Right lobe of liver (tissue), 6 donors: ENCODE measurements around the gene TMC1. TPM values are rescaled to one million over a fixed set of nuclear protein-coding genes. Genes with fewer than 3 reads are reported as not detected.

Experiments used
- ATAC-seq, 4 donors: fragments of 200-7000 bp; cut with Tn5 transposase; one replicate each; pipeline ENCODE4 v1.9.1; 2020; ENCODE audit warnings: mild to moderate bottlenecking in 4 of 4, moderate library complexity in 4 of 4
- DNase-seq, 3 donors: peaks; one replicate each; pipeline ENCODE4 v3.0.0-alpha.2; 2020
- H3K27ac ChIP-seq, 3 donors: fragments of 200-600 bp; one replicate each; pipeline ENCODE4 v1.8.0; 2022
- H3K27me3 ChIP-seq, 2 donors: fragments of 200-600 bp; one replicate each; pipeline ENCODE4 v1.8.0; 2022
- H3K36me3 ChIP-seq, 4 donors: fragments of 200-600 bp; sonication (generic) in 1 of 4; one replicate each; pipeline versions ENCODE4 v1.5.1 to v1.8.0; 2017 to 2022; ENCODE audit warnings: control low read depth in 1 of 4
- H3K4me1 ChIP-seq, 4 donors: fragments of 200-600 bp; sonication (generic) in 1 of 4; one replicate each; pipeline versions ENCODE4 v1.5.1 to v1.8.0; 2017 to 2022; ENCODE audit warnings: control low read depth in 1 of 4
- H3K4me3 ChIP-seq, 3 donors: fragments of 200-600 bp; one replicate each; pipeline ENCODE4 v1.8.0; 2022
- H3K9me3 ChIP-seq, 4 donors: fragments of 200-600 bp; sonication (generic) in 1 of 4; one replicate each; pipeline versions ENCODE4 v1.5.1 to v1.8.0; 2017 to 2022; ENCODE audit warnings: control low read depth in 1 of 4
- POLR2A ChIP-seq: fragments of 450-650 bp; IDR thresholded peaks from one replicate; pipeline ENCODE4 v1.6.1; 2017; ENCODE audit warnings: antibody characterized with exemption, mild to moderate bottlenecking
- WGBS: methylation state at CpG from one replicate; pipeline ENCODE4 v1.1.6; 2018; ENCODE audit warnings: low coverage, low lambda C conversion rate; ENCODE audit not compliant: insufficient coverage; ENCODE audit errors: missing lambda C conversion rate; 5-methylcytosine and 5-hydroxymethylcytosine counted together
- intact Hi-C, 2 donors: fragments of 100-400 bp; cut with DNase I; formaldehyde crosslinking; loops; one replicate each; pipeline versions ENCODE4 v1.11.2 to v1.14.1; 2022
- total RNA-seq, 6 experiments: library from RNA; depleted of rRNA in 2 of 6; stranded (reverse); fragments of >200 nt in 2 of 6; fragmentation: NEBNext Ultra II Directional in 3 of 6; extraction: Animal tissue kit (Norgen Biotek cat#: 25700) in 3 of 6; gene quantifications; one replicate each; pipeline versions ENCODE4 v1.1.0 to v1.2.4, GENCODE V29; 2016 to 2023
- TF ChIP-seq, protein P1 (sequence below), 4 donors: fragments of 200-600 bp in 3 of 4; fragments of 450-650 bp in 1 of 4; IDR thresholded peaks; one replicate each; pipeline versions ENCODE4 v1.5.1 to v1.8.0; 2016 to 2022; ENCODE audit warnings: antibody characterized with exemption in 4 of 4, mild to moderate bottlenecking in 2 of 4
- donor health status: DM: no; HTN: yes; CAD: no.
- donor health status: DM: no; HTN: no; CAD: no.
- donor health status: DM: no; HTN: no; CAD: no.
- donor health status: DM: no; HTN: yes; CAD: no.
- donor health status: DM: no; HTN: yes; CAD: no.

The TMC1 gene
- total RNA-seq, 6 experiments from 2014 or later = 0.06 to 0.42 TPM; not detected in 4

- no peaks in the 10 kb centered on the region for H3K27me3 ChIP-seq
- TF ChIP-seq POLR2A = no peak
- TF ChIP-seq, protein P1, sequence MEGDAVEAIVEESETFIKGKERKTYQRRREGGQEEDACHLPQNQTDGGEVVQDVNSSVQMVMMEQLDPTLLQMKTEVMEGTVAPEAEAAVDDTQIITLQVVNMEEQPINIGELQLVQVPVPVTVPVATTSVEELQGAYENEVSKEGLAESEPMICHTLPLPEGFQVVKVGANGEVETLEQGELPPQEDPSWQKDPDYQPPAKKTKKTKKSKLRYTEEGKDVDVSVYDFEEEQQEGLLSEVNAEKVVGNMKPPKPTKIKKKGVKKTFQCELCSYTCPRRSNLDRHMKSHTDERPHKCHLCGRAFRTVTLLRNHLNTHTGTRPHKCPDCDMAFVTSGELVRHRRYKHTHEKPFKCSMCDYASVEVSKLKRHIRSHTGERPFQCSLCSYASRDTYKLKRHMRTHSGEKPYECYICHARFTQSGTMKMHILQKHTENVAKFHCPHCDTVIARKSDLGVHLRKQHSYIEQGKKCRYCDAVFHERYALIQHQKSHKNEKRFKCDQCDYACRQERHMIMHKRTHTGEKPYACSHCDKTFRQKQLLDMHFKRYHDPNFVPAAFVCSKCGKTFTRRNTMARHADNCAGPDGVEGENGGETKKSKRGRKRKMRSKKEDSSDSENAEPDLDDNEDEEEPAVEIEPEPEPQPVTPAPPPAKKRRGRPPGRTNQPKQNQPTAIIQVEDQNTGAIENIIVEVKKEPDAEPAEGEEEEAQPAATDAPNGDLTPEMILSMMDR (IDR thresholded peaks at IDR 0.05) = no peak
- DNase-seq (no peak), ATAC-seq (no peak)
- H3K9me3 ChIP-seq = no peaks in the 10 kb centered on the region
- H3K36me3 ChIP-seq = no peaks in the 10 kb centered on the region
- H3K4me1 ChIP-seq = no peaks in the 10 kb centered on the region
- 70% methylated on average over 1 of the region's 1 CpG for WGBS
- no peak overlapping the region for H3K4me3 ChIP-seq
- intact Hi-C loops = no loop called here
- no peak overlapping the region for H3K27ac ChIP-seq
Measured at GRCh38 chr9:72751541-72751940, 230.1 kb downstream of the TMC1 start.

DNA sequence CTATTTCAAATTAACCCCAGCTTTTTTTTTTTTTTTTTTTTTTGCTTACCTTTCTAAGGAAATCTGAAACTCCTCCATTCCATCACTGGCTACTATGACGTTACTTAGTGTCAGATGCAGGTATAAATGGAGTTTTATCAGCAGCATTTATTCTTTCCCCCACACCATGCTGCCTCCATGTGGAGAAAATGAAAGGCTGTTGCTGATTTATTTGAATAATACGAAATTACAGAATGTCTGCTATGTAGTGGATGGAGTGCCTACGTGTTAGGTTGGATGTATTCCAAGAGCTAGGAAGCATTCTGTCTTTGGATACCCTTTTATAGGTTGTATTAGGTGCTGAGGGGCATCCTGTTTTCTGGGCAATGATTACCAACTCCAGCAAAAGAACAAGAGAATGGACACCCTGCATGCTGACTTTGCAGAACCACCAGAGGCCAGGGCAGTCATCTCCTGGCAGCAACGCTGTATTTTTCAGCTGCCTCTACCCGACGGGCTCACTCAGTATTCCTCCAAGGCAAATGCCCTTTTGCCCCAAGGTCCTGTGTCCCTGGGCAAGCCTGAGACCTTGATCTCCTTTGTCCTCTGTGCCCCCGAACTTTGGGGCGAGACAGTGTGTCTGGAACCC, 232.0 kb downstream of the TMC1 start:
- WGBS = 36% methylated on average over 3 of the region's 8 CpGs
- intact Hi-C loops = no loop called here
- ATAC-seq (peak in 2 of 4 donors; percentile 22 to 32), DNase-seq (no peak)
- H3K27me3 ChIP-seq = no peaks in the 10 kb centered on the region
- no peaks in the 10 kb centered on the region for H3K36me3 ChIP-seq
- H3K27ac ChIP-seq = no peak overlapping the region
- no peaks in the 10 kb centered on the region for H3K9me3 ChIP-seq
- TF ChIP-seq, protein P1 (IDR thresholded peaks at IDR 0.05) = peak; percentile 13 to 34 (median 22)
- no peak for TF ChIP-seq POLR2A
- no peak overlapping the region for H3K4me3 ChIP-seq
- H3K4me1 ChIP-seq = no peaks in the 10 kb centered on the region

DNA sequence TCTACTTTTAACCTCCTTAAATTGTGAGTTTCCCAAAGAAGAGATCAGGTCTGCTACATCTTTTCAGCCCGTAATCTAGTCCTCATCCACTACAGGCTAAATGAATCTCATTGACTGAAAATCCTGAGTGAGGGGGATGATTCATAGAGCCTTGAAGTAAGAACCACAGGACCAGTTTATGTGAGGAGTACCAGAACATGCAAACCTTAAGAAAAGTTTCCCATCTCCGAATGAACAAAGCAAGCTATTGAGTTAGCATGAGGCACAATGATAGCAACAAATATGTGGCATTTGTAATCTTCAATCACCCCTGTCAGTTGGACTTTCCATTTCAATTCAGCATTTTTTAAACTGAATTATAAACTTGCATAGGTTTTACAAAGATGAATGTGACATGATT, 234.4 kb downstream of the TMC1 start:
- Histone ChIP-seq H3K27me3 (no peaks in the 10 kb centered on the region), H3K9me3 (no peaks in the 10 kb centered on the region), H3K27ac (no peak overlapping the region), H3K4me1 (no peaks in the 10 kb centered on the region), H3K4me3 (no peak overlapping the region), H3K36me3 (no peaks in the 10 kb centered on the region)
- intact Hi-C loops = no loop called here
- 75% methylated on average over 2 of the region's 2 CpGs for WGBS
- no peak for ATAC-seq
- DNase-seq = no peak
- no peak for TF ChIP-seq POLR2A
- TF ChIP-seq, protein P1 (IDR thresholded peaks at IDR 0.05) = no peak

- no peaks in the 10 kb centered on the region for H3K27me3 ChIP-seq
- TF ChIP-seq, protein P1 (IDR thresholded peaks at IDR 0.05) = no peak
- no peak for TF ChIP-seq POLR2A
- H3K36me3 ChIP-seq = no peaks in the 10 kb centered on the region
- intact Hi-C loops = no loop called here
- H3K27ac ChIP-seq = no peak overlapping the region
- ATAC-seq (no peak), DNase-seq (no peak)
- no peaks in the 10 kb centered on the region for H3K4me1 ChIP-seq
- H3K4me3 ChIP-seq = no peak overlapping the region
- no peaks in the 10 kb centered on the region for H3K9me3 ChIP-seq
- WGBS = 76% methylated on average over 3 of the region's 4 CpGs
Measured at GRCh38 chr9:72758944-72759343, 237.5 kb downstream of the TMC1 start.
